ENCODE data around the gene NAT16. TPM values are rescaled to one million over a fixed set of nuclear protein-coding genes. Genes with fewer than 3 reads are reported as not detected.
"Not testable (repeated sequence)": the region's sequence is repeated elsewhere in the genome, so short reads cannot be mapped to it uniquely, and the experiment has no call there.

Gene NAT16
- total RNA-seq, 1 donor from 2014 or later, result not detected

GRCh38 chr7:101125989-101126650 is 54.0 kb downstream of the NAT16 start:
- peak; percentile 56 for DNase-seq (ENCODE audit: low spot score)

GRCh38 chr7:101124376-101125056 is 55.6 kb downstream of the NAT16 start:
- DNase-seq (ENCODE audit: low spot score), result no peak

GRCh38 chr7:101123703-101124068 is 56.4 kb downstream of the NAT16 start:
- no peak for DNase-seq (ENCODE audit: low spot score)

- no peak for DNase-seq (ENCODE audit: low spot score)
Observed at GRCh38 chr7:101122933-101123702, 57.0 kb downstream of the NAT16 start.

- peak; percentile 66 for DNase-seq (ENCODE audit: low spot score)
Observed at GRCh38 chr7:101121991-101122932, 57.8 kb downstream of the NAT16 start.

- DNase-seq (ENCODE audit: low spot score), result not testable (repeated sequence)
Observed at GRCh38 chr7:101121631-101121990, 58.5 kb downstream of the NAT16 start.

Other genes with a start within 250 kb of the NAT16 start
- gene MUC3A, start 230.8 kb downstream of the NAT16 start, total RNA-seq, result 230 TPM
- 0.72 TPM for gene MUC12, start 210.7 kb downstream of the NAT16 start, total RNA-seq
- under 0.01 TPM for gene MUC17, start 160.2 kb downstream of the NAT16 start, total RNA-seq
- gene TRIM56, start 94.8 kb downstream of the NAT16 start, total RNA-seq, result 57.7 TPM
- 6.6 TPM for gene SERPINE1, start 53.2 kb downstream of the NAT16 start, total RNA-seq
- 63.9 TPM for gene AP1S1, start 25.8 kb downstream of the NAT16 start, total RNA-seq
- 0.29 TPM for gene VGF, start 14.7 kb downstream of the NAT16 start, total RNA-seq
- gene MOGAT3, start 20.7 kb upstream of the NAT16 start, total RNA-seq, result 0.14 TPM
- gene PLOD3, start 37.3 kb upstream of the NAT16 start, total RNA-seq, result 104 TPM
- gene ZNHIT1, start 37.9 kb upstream of the NAT16 start, total RNA-seq, result 92.6 TPM
- 46.4 TPM for gene CLDN15, start 57.5 kb upstream of the NAT16 start, total RNA-seq
- 190 TPM for gene FIS1, start 64.8 kb upstream of the NAT16 start, total RNA-seq
- gene IFT22, start 141.5 kb upstream of the NAT16 start, total RNA-seq, result 36.5 TPM
- 0.29 TPM for gene COL26A1, start 182.6 kb upstream of the NAT16 start, total RNA-seq